Esophagus muscularis mucosa (tissue), 4 donors: ENCODE data around the gene YKT6. TPM values are rescaled to one million over a fixed set of nuclear protein-coding genes. Genes with fewer than 3 reads are reported as not detected.

ENCODE experiments used
- DNase-seq: peaks from one replicate; pipeline ENCODE4 v3.0.0-alpha.2; 2017; ENCODE audit errors: extremely low spot score
- H3K27ac ChIP-seq, 4 donors: fragments of 200-600 bp; sonication (generic); replicated peaks in 1 of 4; 1 replicate in 3 of 4; 2 replicates in 1 of 4; pipeline ENCODE4 v1.5.1; 2016 to 2019; ENCODE audit warnings: mild to moderate bottlenecking in 1 of 4
- H3K27me3 ChIP-seq, 4 donors: fragments of 200-600 bp; sonication (generic); one replicate each; pipeline versions ENCODE4 v1.5.1 to v1.6.0; 2016 to 2019
- H3K36me3 ChIP-seq, 4 donors: fragments of 200-600 bp; sonication (generic); one replicate each; pipeline ENCODE4 v1.5.1; 2016 to 2019
- H3K4me1 ChIP-seq, 4 donors: fragments of 200-600 bp; sonication (generic); one replicate each; pipeline ENCODE4 v1.5.1; 2016 to 2019
- H3K4me3 ChIP-seq, 4 donors: fragments of 200-600 bp; sonication (generic); 1 replicate in 2 of 4; 2 replicates in 2 of 4; pipeline ENCODE4 v1.5.1; 2016 to 2019; ENCODE audit warnings: mild to moderate bottlenecking in 4 of 4, moderate library complexity in 1 of 4
- H3K9me3 ChIP-seq, 4 donors: fragments of 200-600 bp; sonication (generic); 1 replicate in 3 of 4; 2 replicates in 1 of 4; pipeline ENCODE4 v1.5.1; 2016 to 2019
- CTCF ChIP-seq, 3 experiments: fragments of 200-600 bp in 2 of 3; fragments of 450-650 bp in 1 of 3; sonication (generic) in 2 of 3; IDR thresholded peaks; one replicate each; pipeline ENCODE4 v1.5.1; 2017 to 2019; ENCODE audit warnings: antibody characterized with exemption in 3 of 3, mild to moderate bottlenecking in 2 of 3, moderate library complexity in 1 of 3
- EP300 ChIP-seq: sonication (generic); formaldehyde crosslinking; IDR thresholded peaks from one replicate; pipeline ENCODE4 v1.6.1; 2017; ENCODE audit warnings: antibody characterized with exemption
- POLR2A ChIP-seq: fragments of 450-650 bp; IDR thresholded peaks from one replicate; pipeline ENCODE4 v1.6.1; 2017; ENCODE audit warnings: antibody characterized with exemption, moderate library complexity, mild to moderate bottlenecking, low read depth
- POLR2AphosphoS5 ChIP-seq, 2 donors: sonication (generic); formaldehyde crosslinking; IDR thresholded peaks; one replicate each; pipeline ENCODE4 v1.6.1; 2017; ENCODE audit warnings: antibody characterized with exemption in 2 of 2
- WGBS: methylation state at CpG from one replicate; pipeline ENCODE4 v1.1.5; 2018; 5-methylcytosine and 5-hydroxymethylcytosine counted together
- intact Hi-C: fragments of 100-400 bp; cut with DNase I; formaldehyde crosslinking; loops from one replicate; pipeline ENCODE4 v1.15.1; 2023
- total RNA-seq, 4 donors: library from RNA; depleted of rRNA; stranded (reverse); fragments of >200 nt; gene quantifications; one replicate each; pipeline versions ENCODE4 v1.1.0 to v1.2.1, GENCODE V29; 2016

YKT6 gene
- total RNA-seq, 4 donors from 2014 or later, result 49.8 to 79.5 (median 64.4) TPM

DNA sequence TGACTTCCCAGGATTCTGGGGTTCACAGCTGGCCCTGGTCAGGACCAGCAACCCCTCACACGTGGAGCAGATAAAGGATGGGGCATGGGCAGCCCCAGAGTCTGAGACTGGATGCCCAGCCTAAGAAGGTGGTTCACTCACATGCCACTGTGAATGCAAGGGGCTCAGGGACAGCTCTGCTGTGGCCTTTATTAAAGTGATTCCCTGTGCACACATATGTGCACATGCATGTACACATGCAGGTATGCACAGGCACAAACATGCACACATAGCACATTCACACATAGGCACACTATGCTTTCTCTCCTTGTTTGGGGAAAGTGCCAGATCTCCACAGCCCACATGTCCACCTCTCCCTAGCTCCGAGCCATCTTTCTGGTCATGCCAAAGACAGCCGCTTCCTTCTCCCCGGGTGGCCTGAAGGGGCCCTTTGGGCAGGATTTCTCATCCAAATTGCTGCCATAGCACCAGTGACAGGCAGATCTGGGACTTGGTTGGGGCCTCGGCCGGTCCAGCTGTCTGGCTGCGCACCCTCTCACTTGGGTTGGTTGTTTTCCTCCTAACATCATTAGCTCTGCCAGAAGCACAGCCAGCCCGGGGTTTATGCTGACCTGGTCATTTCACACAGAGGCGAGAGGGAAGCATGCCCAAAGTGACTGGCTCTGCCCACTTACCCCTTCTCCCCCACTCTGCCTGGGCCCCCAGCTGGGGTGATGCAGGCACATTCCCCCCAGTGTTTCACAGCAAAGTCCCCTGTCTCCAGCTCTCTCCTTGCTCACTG, 13.0 kb upstream of the YKT6 start:
- Histone ChIP-seq H3K9me3 (peaks cover 0 to 4% (median 1%) of the 10 kb centered on the region in 4 donors), H3K4me1 (no peaks in the 10 kb centered on the region), H3K27ac (no peak overlapping the region), H3K4me3 (no peak overlapping the region), H3K36me3 (no peaks in the 10 kb centered on the region), H3K27me3 (peaks cover 0 to 12% (median 0%) of the 10 kb centered on the region in 4 donors)
- no peak for TF ChIP-seq CTCF (IDR thresholded peaks at IDR 0.05)
- TF ChIP-seq POLR2AphosphoS5 (IDR thresholded peaks at IDR 0.05), result no peak
- no peak for TF ChIP-seq POLR2A
- TF ChIP-seq EP300, result no peak
- no peak for DNase-seq
- WGBS, result 69% methylated on average over 9 of the region's 9 CpGs
- intact Hi-C loops, result no loop called here

- 91% methylated on average over 9 of the region's 16 CpGs for WGBS
- Histone ChIP-seq H3K4me3 (no peak overlapping the region), H3K4me1 (no peaks in the 10 kb centered on the region), H3K36me3 (no peaks in the 10 kb centered on the region), H3K27me3 (peaks cover 0 to 21% (median 0%) of the 10 kb centered on the region in 4 donors), H3K27ac (no peak overlapping the region), H3K9me3 (no peaks in the 10 kb centered on the region)
- TF ChIP-seq POLR2AphosphoS5 (IDR thresholded peaks at IDR 0.05), result no peak
- no peak for TF ChIP-seq EP300
- TF ChIP-seq CTCF (IDR thresholded peaks at IDR 0.05), result no peak
- TF ChIP-seq POLR2A, result no peak
- intact Hi-C loops, result no loop called here
- no peak for DNase-seq
These were observed 12.1 kb upstream of the YKT6 start for GRCh38 chr7:44188480-44189225.

DNA sequence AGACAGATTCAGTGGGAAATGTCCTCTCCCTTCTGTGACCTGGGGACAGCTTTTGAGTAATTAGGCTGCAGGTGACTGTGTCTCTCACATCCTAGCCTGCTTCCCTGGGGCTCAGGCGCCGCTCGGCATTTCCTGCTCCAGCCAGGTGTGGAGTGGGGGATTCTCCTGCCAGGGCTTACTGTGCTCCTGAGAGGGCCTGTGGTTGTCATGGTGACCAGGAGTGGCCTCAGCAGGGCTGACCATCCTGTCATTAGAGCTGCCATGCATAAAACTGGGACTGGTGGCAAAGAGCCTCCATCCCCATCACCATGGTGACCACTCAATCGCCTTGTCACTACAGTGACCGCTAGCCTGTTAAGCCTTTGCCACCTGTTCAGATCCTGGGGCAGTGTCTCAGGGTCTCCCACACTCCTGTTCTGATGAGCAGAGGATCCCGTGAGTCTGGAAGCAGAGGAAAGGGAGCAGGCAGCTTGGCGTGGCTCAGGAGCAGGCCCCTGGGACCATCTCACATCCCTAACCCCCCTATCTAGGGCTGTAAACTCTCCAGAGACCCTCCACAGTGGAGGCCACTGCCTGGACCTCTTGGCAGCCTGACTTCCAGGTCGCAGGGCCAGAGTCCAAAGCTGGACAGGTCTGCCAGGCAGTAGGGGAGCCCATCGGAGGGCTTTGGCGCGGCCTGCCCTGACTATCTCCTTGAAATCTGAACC, 11.3 kb upstream of the YKT6 start, which contains the start of gene GCK:
TSS of gene GCK (minus strand) at position 154 of the 707 bp plus-strand sequence. CDS start 486 bp downstream, outside the sequence.
- no peak for TF ChIP-seq EP300
- TF ChIP-seq CTCF (IDR thresholded peaks at IDR 0.05), result no peak
- no peak for TF ChIP-seq POLR2A
- no peak for TF ChIP-seq POLR2AphosphoS5 (IDR thresholded peaks at IDR 0.05)
- no peaks in the 10 kb centered on the region for H3K9me3 ChIP-seq
- 90% methylated on average over 4 of the region's 11 CpGs for WGBS

DNA sequence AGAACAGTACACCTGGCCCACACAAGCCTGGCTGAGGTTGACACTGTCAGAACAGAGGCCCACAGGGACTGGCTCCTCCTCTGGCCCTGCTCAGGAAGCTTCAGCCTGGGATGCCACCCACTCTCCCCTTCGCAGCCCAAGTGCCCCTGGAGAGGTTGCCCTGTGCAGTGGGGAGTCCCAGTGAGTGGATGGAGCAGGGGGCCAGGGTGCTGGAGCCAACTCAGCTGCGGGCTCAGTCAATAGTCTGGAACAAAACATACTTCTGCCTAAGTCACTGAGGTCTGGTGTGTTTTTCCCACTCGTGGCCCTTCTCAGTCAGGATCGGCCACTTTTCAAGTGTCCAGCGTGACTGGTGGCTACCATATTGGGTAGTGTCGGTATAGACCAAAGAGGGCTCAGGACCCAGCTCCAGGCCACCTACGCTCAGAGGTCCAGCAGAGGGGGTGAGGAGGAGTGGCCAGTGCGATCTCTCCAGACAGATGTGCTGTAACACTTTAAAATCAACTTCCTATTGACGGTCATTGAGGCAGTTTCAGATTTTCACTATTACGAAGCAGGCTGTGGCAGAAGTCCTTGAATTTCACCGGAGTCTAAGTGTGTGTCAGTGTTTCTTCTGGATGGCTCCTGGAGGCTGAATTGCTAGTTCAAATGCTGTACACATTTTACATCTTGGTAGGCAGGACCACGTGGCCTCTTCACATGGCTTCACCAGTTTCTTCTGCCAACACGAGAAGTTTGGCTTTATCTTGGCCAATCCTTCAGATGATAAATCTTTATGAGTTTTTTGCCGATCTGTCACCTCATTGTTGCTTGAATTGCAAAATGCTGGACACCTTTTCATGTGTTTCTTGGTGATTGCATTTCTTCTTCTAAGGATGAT, 10.5 kb upstream of the YKT6 start:
- H3K9me3 ChIP-seq, result no peaks in the 10 kb centered on the region
- no peaks in the 10 kb centered on the region for H3K36me3 ChIP-seq
- WGBS, result 81% methylated on average over 11 of the region's 14 CpGs
- H3K27me3 ChIP-seq, result peaks cover 0 to 30% (median 0%) of the 10 kb centered on the region in 4 donors
- H3K27ac ChIP-seq, result no peak overlapping the region
- DNase-seq, result no peak
- no peaks in the 10 kb centered on the region for H3K4me1 ChIP-seq
- no peak for TF ChIP-seq POLR2AphosphoS5 (IDR thresholded peaks at IDR 0.05)
- no peak for TF ChIP-seq EP300
- TF ChIP-seq CTCF (IDR thresholded peaks at IDR 0.05), result no peak
- no peak for TF ChIP-seq POLR2A
- intact Hi-C loops, result loop anchor here (10.0 kb wide), 1 partner anchor 55 kb away; no protein-coding TSS in a partner anchor
- no peak overlapping the region for H3K4me3 ChIP-seq

More for the DNA sequence above, 11.3 kb upstream of the YKT6 start, which contains the start of gene GCK:
- no peak within 1 kb of the TSS for H3K4me3 ChIP-seq
- intact Hi-C loops, result no loop called here
- peaks cover 0 to 28% (median 0%) of the 10 kb centered on the region in 4 donors for H3K27me3 ChIP-seq
- H3K27ac ChIP-seq, result no peak within 1 kb of the TSS
- DNase-seq, result no peak
- H3K4me1 ChIP-seq, result no peaks in the 10 kb centered on the region
- H3K36me3 ChIP-seq, result no peaks in the 10 kb centered on the region
